Fibroblast of the aortic adventitia (primary cell): ENCODE data around the gene TSPYL6. TPM values are rescaled to one million over a fixed set of nuclear protein-coding genes. Genes with fewer than 3 reads are reported as not detected.

Experiments
- DNase-seq: peaks from one replicate; pipeline ENCODE4 v3.0.0-alpha.2; 2010; ENCODE audit warnings: low read depth
- H3K4me3 ChIP-seq: 2 replicates; pipeline ENCODE4 v1.5.1; 2011; ENCODE audit warnings: low read depth, mild to moderate bottlenecking, control low read depth, low read length, moderate library complexity
- total RNA-seq: library from RNA; depleted of rRNA; stranded (reverse); fragments of >200 nt; gene quantifications from 2 replicates; pipeline ENCODE4 v1.2.3, GENCODE V29; 2012; ENCODE audit warnings: low replicate concordance
- TF ChIP-seq, protein P1 (sequence below): IDR thresholded peaks from 2 replicates; pipeline ENCODE4 v1.5.1; 2011; ENCODE audit warnings: mild to moderate bottlenecking, low read length, control low read depth, inconsistent platforms; ENCODE audit not compliant: insufficient read depth

The TSPYL6 gene
- total RNA-seq, 1 donor = not detected

DNA sequence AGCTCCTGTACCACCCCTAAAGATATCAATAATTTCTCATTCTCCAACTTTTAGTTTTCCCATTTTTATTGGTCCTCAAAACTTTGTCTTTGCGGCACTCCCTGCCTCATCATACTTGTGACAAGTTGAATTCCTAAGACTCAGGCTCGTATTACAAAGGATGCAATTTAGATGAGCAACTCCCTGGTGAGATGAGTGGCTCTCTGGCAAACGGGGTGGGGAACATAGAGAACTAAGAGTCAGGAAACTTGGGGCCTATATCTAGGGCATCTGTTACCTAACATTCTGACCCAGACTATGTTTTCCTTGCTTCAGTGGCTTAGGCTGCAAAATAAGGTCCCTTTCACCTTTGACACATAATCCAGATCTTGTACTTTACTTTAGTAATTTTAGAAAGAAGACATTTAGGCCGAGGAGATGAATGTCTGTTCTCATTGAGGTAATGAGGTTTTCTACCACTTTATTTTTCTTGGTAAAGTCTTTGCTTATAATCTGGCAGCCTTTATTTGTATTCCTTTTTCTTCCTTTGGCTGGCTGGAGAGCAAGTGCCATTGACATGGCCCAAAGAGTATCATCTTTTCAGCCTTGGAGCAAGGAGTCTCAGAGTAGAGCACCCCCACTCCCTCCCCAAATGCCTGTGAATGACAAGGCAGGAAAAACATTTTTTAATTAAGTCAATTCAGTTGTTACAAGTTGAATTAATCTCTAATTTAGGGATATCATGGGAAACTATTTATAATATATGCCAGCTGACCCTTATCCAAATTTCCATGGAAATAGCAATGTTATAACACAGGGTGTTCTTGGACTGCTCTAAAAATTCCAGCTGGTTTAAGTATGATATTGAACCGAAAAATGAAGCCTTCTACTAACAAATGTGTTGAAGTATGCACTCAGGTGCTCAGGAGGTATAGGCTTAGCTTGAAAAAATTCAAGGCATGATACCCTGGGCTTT is 15.2 kb downstream of the TSPYL6 start:
- DNase-seq = peak; percentile 59
- TF ChIP-seq, protein P1, sequence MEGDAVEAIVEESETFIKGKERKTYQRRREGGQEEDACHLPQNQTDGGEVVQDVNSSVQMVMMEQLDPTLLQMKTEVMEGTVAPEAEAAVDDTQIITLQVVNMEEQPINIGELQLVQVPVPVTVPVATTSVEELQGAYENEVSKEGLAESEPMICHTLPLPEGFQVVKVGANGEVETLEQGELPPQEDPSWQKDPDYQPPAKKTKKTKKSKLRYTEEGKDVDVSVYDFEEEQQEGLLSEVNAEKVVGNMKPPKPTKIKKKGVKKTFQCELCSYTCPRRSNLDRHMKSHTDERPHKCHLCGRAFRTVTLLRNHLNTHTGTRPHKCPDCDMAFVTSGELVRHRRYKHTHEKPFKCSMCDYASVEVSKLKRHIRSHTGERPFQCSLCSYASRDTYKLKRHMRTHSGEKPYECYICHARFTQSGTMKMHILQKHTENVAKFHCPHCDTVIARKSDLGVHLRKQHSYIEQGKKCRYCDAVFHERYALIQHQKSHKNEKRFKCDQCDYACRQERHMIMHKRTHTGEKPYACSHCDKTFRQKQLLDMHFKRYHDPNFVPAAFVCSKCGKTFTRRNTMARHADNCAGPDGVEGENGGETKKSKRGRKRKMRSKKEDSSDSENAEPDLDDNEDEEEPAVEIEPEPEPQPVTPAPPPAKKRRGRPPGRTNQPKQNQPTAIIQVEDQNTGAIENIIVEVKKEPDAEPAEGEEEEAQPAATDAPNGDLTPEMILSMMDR = no peak
- H3K4me3 ChIP-seq = no peak overlapping the region

DNA sequence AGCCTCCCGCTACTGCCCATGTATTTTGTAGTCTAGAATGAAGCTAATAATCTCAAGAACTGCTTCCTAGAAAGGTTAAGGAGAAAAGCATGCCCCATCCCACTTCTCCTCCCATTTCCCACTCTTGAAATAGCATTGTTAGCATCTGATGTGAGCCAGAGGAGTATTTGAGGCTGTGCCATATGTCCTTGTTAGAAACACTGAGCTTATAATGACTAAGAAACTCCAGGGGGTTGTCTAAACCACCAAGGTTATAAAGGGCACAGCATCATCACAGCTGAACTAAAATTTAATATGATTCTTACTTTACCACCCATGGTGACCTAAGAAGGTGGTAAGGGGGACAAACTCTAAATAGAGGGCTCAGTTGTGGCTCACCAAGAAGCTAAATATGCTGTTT is 16.6 kb downstream of the TSPYL6 start:
- DNase-seq = peak; percentile 82
- no peak overlapping the region for H3K4me3 ChIP-seq
- TF ChIP-seq, protein P1 = no peak

DNA sequence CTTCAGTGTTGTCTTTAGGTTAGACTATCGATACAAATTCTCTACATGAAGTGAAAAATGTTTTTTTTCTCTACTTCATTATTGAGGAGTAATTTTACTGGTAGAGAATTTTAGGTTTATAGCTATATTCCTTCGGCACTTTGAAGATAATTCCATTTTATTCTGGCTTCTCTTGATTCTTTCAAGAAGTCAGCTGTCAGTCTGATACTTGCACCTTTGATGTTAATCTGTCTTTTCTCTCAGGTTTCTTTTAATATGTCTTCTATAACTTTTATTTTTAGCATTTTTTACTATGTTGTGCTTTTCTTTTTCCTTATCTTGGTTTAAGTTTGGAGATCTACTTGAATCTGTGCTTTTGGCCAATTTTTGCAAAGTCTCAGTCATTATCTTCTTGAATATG is 18.6 kb downstream of the TSPYL6 start:
- TF ChIP-seq, protein P1 = no peak
- no peak for DNase-seq
- H3K4me3 ChIP-seq = no peak overlapping the region

DNA sequence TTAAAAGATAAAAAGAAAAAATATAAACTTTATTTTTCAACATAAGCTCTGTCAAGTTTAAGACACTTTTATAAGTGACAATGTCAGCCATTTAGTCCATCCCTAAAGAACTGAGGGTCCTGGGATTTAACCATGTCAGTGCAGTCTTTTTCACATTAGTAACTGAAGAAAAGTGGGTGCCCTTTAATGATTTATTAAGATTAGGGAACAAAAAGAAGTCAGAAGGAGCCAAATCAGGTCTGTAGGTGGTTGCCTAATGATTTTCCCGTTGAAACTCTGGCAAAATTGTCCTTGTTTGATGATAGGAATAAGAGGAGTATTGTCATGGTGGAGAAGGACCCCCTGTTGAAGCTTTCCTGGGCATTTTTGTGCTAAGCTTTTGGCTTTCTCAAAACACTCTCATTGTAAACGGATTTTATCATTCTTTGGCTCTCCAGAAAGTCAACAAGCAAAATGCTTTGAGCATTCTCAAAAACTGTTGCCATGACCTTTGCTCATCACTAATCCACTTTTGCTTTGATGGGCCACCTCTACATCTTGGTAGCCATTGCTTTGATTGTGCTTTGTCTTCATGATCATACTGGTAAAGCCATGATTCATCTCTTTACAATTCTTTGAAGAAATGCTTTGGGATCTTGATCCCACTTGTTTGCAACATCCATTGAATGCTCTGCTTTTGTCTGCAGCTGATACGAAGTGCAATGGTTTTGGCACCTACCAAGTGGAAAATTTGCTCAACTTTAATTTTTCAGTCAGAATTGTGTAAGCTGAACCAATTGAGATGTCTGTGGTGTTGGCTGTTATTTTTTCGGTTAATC is 22.0 kb downstream of the TSPYL6 start:
- H3K4me3 ChIP-seq = no peak overlapping the region
- peak; percentile 47 for DNase-seq
- TF ChIP-seq, protein P1 = no peak

DNA sequence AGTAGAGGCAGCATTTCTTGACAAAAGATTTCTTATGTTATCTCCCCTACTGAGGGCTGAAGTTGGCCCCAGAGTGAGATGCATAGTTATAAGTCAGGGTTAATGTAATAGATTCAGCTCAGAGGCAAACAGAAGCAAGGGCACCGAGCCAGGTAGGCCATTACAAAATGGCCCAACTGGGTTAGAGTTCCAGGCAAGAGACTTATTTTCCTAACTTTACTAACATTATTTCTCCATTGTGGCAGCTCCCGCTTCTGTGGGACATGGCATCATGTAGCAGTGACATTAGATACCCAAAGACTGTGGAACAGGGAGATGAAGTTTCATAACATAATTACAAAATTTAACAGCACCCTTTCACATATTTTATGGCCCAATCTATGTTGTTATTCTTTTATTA is 27.1 kb downstream of the TSPYL6 start:
- no peak overlapping the region for H3K4me3 ChIP-seq
- DNase-seq = peak; percentile 60
- TF ChIP-seq, protein P1 = no peak

DNA sequence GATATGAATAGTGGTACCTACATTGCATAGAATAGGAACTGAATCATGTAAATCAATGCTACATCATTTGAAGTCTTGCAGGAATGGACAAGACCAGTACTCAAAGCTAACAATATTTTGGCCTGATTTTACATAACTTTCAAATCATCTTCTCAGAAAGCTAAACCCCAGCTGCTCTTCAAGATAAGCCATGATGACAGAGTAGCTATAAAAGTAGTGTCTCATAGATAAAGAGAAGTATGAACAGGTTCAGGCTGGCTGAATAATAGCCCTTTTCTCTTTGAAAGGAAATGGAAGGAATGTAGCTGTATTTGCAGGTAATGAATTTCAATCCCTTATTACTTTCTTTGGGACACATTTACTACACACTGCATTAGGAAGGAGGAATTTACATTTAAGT is 28.2 kb downstream of the TSPYL6 start:
- DNase-seq = no peak
- TF ChIP-seq, protein P1 = no peak
- H3K4me3 ChIP-seq = no peak overlapping the region
